ENCODE measurements around the gene SGF29.
"Not testable (repeated sequence)": the region's sequence is repeated elsewhere in the genome, so short reads cannot be mapped to it uniquely, and the experiment has no call there.

GRCh38 chr16:28638359-28638758 is 84.6 kb downstream of the SGF29 start:
- TF ChIP-seq CTCF (IDR thresholded peaks at IDR 0.05; ENCODE audit: insufficient read depth, low read length); POLR2AphosphoS5 (IDR thresholded peaks at IDR 0.05; ENCODE audit: low read depth): not testable (repeated sequence)

All from HL-60 (cell line).